Measurements from ENCODE around the gene NUP62.

- no peak for TF ChIP-seq MAZ (IDR thresholded peaks at IDR 0.05; ENCODE audit: borderline replicate concordance, low read depth, low read length)
- no peak for TF ChIP-seq CTCF (conservative IDR thresholded peaks at IDR 0.05; ENCODE audit: low read depth, low read length)
- no peak for TF ChIP-seq RAD21 (IDR thresholded peaks at IDR 0.05; ENCODE audit: low read length)
- no peak for TF ChIP-seq RCOR1 (IDR thresholded peaks at IDR 0.05; ENCODE audit: insufficient replicate concordance, low read length)
- no peak for TF ChIP-seq FOS (IDR thresholded peaks at IDR 0.05; ENCODE audit: low read depth, low read length)
- no peak for TF ChIP-seq USF2 (IDR thresholded peaks at IDR 0.05; ENCODE audit: low read depth, low read length)
- no peak for TF ChIP-seq ELK1 (IDR thresholded peaks at IDR 0.05; ENCODE audit: borderline replicate concordance, low read depth, low read length)
- no peak for TF ChIP-seq POLR2A (IDR thresholded peaks at IDR 0.05; ENCODE audit: low read depth, low read length)
- no peak for TF ChIP-seq SMC3 (IDR thresholded peaks at IDR 0.05; ENCODE audit: low read depth, low read length)
Measured at GRCh38 chr19:49861541-49862378, 67.5 kb downstream of the NUP62 start.
